ENCODE data around the gene C1orf159. TPM values are rescaled to one million over a fixed set of nuclear protein-coding genes. Genes with fewer than 3 reads are reported as not detected.

Gene C1orf159
- total and polyA plus RNA-seq, 2 experiments from 2014 or later, result 9.6 to 21.5 TPM

DNA sequence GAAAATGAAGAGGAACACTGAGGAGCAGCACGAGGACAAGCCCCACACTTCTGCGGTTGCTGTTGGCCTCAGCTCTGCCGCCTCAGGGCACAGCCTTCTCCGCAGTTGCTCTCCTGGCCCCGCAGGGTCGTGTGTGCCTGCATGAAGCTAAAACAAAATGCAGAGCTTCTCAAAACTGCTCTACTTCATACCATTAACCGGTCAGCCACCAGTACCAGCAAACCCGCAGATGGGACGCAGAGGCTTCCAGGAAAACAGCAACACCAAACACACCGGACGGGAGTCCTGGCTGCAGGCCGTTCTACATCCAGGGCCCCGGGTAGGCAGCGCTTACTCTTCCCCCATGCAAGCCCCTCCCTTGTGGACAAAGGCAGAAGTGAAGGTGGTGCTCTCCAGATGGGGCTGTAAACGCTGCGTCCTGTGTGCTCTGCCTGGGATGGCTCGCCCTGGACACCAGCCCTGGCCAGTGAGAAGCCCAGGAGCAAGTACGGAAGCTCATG, 7.1 kb upstream of the C1orf159 start:
- Mint-ChIP-seq H3K27me3 (ENCODE audit: insufficient read depth, low read depth, poor library complexity) (peaks cover 10% of the 10 kb centered on the region), H3K4me1 (peaks cover 2% of the 10 kb centered on the region; the same call in 1 of the 3 replicates), H3K9me3 (peaks cover 8% of the 10 kb centered on the region; the same call in 2 of the 3 replicates), H3K36me3 (ENCODE audit: low read depth) (no peaks in the 10 kb centered on the region), H3K4me3 (no peak overlapping the region), H3K27ac (no peak overlapping the region)
- Histone ChIP-seq H3F3A (replicated peaks; ENCODE audit: low read depth) (no peaks in the 10 kb centered on the region), H3K4me1 (ENCODE audit: insufficient read depth) (no peaks in the 10 kb centered on the region), H4K20me1 (replicated peaks; ENCODE audit: insufficient read depth) (no peaks in the 10 kb centered on the region), H3K4me2 (no peak overlapping the region), H2AFZ (no peak overlapping the region; the same call in 1 of the 2 replicates), H3K4me3 (no peak overlapping the region), H3K27me3 (ENCODE audit: insufficient read depth) (peaks cover under 1% of the 10 kb centered on the region; the same call in 1 of the 2 replicates), H3K9me2 (ENCODE audit: insufficient read depth) (no peaks in the 10 kb centered on the region), H3K36me3 (ENCODE audit: insufficient read depth) (no peaks in the 10 kb centered on the region), H3K27ac (ENCODE audit: low read depth) (no peak overlapping the region), H3K79me2 (replicated peaks; ENCODE audit: insufficient read depth) (no peaks in the 10 kb centered on the region)
- DNase-seq (ENCODE audit: low spot score) (no peak), ATAC-seq (peak; percentile 26)
- TF ChIP-seq ZNF114 (CRISPR knock-in tag; IDR thresholded peaks at IDR 0.05) (no peak), STAT1 (IDR thresholded peaks at IDR 0.05; ENCODE audit: unreplicated experiment) (no peak), JUNB (IDR thresholded peaks at IDR 0.05; ENCODE audit: unreplicated experiment) (no peak), POLR2AphosphoS5 (IDR thresholded peaks at IDR 0.05; ENCODE audit: low read depth) (no peak), ZNF331 (CRISPR knock-in tag; IDR thresholded peaks at IDR 0.05; ENCODE audit: low read depth) (no peak), EZH2phosphoT487 (IDR thresholded peaks at IDR 0.05; ENCODE audit: unreplicated experiment) (no peak), CREB1 (CRISPR knock-in tag; IDR thresholded peaks at IDR 0.05; ENCODE audit: low read depth) (no peak), CTCF (conservative IDR thresholded peaks at IDR 0.05; ENCODE audit: low read depth in 2 of 2) (no peak)
- TF ChIP-seq, protein P1, sequence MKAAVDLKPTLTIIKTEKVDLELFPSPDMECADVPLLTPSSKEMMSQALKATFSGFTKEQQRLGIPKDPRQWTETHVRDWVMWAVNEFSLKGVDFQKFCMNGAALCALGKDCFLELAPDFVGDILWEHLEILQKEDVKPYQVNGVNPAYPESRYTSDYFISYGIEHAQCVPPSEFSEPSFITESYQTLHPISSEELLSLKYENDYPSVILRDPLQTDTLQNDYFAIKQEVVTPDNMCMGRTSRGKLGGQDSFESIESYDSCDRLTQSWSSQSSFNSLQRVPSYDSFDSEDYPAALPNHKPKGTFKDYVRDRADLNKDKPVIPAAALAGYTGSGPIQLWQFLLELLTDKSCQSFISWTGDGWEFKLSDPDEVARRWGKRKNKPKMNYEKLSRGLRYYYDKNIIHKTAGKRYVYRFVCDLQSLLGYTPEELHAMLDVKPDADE (IDR thresholded peaks at IDR 0.05), result no peak
- TF ChIP-seq, protein P2, sequence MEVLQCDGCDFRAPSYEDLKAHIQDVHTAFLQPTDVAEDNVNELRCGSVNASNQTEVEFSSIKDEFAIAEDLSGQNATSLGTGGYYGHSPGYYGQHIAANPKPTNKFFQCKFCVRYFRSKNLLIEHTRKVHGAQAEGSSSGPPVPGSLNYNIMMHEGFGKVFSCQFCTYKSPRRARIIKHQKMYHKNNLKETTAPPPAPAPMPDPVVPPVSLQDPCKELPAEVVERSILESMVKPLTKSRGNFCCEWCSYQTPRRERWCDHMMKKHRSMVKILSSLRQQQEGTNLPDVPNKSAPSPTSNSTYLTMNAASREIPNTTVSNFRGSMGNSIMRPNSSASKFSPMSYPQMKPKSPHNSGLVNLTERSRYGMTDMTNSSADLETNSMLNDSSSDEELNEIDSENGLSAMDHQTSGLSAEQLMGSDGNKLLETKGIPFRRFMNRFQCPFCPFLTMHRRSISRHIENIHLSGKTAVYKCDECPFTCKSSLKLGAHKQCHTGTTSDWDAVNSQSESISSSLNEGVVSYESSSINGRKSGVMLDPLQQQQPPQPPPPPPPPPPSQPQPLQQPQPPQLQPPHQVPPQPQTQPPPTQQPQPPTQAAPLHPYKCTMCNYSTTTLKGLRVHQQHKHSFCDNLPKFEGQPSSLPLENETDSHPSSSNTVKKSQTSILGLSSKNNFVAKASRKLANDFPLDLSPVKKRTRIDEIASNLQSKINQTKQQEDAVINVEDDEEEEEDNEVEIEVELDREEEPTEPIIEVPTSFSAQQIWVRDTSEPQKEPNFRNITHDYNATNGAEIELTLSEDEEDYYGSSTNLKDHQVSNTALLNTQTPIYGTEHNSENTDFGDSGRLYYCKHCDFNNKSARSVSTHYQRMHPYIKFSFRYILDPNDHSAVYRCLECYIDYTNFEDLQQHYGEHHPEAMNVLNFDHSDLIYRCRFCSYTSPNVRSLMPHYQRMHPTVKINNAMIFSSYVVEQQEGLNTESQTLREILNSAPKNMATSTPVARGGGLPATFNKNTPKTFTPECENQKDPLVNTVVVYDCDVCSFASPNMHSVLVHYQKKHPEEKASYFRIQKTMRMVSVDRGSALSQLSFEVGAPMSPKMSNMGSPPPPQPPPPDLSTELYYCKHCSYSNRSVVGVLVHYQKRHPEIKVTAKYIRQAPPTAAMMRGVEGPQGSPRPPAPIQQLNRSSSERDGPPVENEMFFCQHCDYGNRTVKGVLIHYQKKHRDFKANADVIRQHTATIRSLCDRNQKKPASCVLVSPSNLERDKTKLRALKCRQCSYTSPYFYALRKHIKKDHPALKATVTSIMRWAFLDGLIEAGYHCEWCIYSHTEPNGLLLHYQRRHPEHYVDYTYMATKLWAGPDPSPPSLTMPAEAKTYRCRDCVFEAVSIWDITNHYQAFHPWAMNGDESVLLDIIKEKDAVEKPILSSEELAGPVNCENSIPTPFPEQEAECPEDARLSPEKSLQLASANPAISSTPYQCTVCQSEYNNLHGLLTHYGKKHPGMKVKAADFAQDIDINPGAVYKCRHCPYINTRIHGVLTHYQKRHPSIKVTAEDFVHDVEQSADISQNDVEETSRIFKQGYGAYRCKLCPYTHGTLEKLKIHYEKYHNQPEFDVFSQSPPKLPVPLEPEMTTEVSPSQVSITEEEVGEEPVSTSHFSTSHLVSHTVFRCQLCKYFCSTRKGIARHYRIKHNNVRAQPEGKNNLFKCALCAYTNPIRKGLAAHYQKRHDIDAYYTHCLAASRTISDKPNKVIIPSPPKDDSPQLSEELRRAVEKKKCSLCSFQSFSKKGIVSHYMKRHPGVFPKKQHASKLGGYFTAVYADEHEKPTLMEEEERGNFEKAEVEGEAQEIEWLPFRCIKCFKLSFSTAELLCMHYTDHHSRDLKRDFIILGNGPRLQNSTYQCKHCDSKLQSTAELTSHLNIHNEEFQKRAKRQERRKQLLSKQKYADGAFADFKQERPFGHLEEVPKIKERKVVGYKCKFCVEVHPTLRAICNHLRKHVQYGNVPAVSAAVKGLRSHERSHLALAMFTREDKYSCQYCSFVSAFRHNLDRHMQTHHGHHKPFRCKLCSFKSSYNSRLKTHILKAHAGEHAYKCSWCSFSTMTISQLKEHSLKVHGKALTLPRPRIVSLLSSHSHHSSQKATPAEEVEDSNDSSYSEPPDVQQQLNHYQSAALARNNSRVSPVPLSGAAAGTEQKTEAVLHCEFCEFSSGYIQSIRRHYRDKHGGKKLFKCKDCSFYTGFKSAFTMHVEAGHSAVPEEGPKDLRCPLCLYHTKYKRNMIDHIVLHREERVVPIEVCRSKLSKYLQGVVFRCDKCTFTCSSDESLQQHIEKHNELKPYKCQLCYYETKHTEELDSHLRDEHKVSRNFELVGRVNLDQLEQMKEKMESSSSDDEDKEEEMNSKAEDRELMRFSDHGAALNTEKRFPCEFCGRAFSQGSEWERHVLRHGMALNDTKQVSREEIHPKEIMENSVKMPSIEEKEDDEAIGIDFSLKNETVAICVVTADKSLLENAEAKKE (CRISPR knock-in tag; IDR thresholded peaks at IDR 0.05), result no peak
